Muscle layer of colon (tissue), 2 donors: ENCODE results near the gene NUDT13.
"Not testable (repeated sequence)": the region's sequence is repeated elsewhere in the genome, so short reads cannot be mapped to it uniquely, and the experiment has no call there.

Experiments
- H3K27ac ChIP-seq: one replicate; pipeline ENCODE4 v1.7.0; 2013; ENCODE audit warnings: low read depth, mild to moderate bottlenecking, low read length, moderate library complexity
- H3K27me3 ChIP-seq, 2 donors: one replicate each; pipeline ENCODE4 v1.7.0; 2013; ENCODE audit warnings: low read length in 2 of 2, mild to moderate bottlenecking in 2 of 2; ENCODE audit not compliant: insufficient read depth in 2 of 2, control insufficient read depth in 1 of 2
- H3K36me3 ChIP-seq: one replicate; pipeline ENCODE4 v1.7.0; 2013; ENCODE audit warnings: mild to moderate bottlenecking, low read length; ENCODE audit not compliant: insufficient read depth
- H3K4me1 ChIP-seq: one replicate; pipeline ENCODE4 v1.7.0; 2013; ENCODE audit warnings: mild to moderate bottlenecking, low read length; ENCODE audit not compliant: insufficient read depth
- H3K4me3 ChIP-seq, 2 donors: one replicate each; pipeline ENCODE4 v1.7.0; 2013; ENCODE audit warnings: low read length in 2 of 2, low read depth in 1 of 2, mild to moderate bottlenecking in 1 of 2, moderate library complexity in 1 of 2
- H3K9ac ChIP-seq: one replicate; pipeline ENCODE4 v1.7.0; 2013; ENCODE audit warnings: low read length
- H3K9me3 ChIP-seq: one replicate; pipeline ENCODE4 v1.7.0; 2013; ENCODE audit warnings: mild to moderate bottlenecking, low read length
- donor health status: abdominal sarcoma.
- donor health status: Adenocarcinoma of cecum.

The NUDT13 gene

GRCh38 chr10:73139251-73139650 lies 29.0 kb downstream of the NUDT13 start:
- no peaks in the 10 kb centered on the region for H3K4me1 ChIP-seq
- H3K4me3 ChIP-seq: no peak overlapping the region
- H3K27ac ChIP-seq: no peak overlapping the region
- no peaks in the 10 kb centered on the region for H3K27me3 ChIP-seq
- no peak overlapping the region for H3K9ac ChIP-seq
- H3K36me3 ChIP-seq: peaks cover 55% of the 10 kb centered on the region
- H3K9me3 ChIP-seq: no peaks in the 10 kb centered on the region

DNA sequence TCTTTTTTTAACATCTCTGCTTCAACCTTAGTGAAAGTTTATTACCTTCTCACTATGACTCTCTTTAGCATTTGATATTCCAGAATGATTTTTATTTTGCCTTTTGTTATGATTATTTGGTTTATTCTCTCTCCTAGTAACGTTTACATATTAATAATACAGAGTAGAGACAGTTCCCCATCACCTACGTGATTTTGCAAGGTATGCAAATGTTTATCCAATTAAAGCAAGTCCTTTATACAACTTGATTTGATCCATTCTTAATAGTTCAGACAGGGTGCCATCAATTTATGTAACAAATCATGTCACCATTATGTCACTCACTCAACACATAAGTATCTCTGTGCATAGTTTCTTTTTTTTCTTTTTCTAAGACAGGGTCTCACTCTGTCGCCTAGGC lies 31.3 kb downstream of the NUDT13 start:
- Histone ChIP-seq H3K4me3 (no peak overlapping the region), H3K27me3 (no peaks in the 10 kb centered on the region), H3K9ac (no peak overlapping the region), H3K27ac (no peak overlapping the region), H3K36me3 (peaks cover 44% of the 10 kb centered on the region), H3K4me1 (no peaks in the 10 kb centered on the region), H3K9me3 (no peaks in the 10 kb centered on the region)

- H3K36me3 ChIP-seq: peaks cover 42% of the 10 kb centered on the region
- H3K27ac ChIP-seq, H3K9ac ChIP-seq, H3K4me3 ChIP-seq, H3K4me1 ChIP-seq, H3K9me3 ChIP-seq, H3K27me3 ChIP-seq: not testable (repeated sequence)
These were observed 40.6 kb downstream of the NUDT13 start for GRCh38 chr10:73150633-73151413.

DNA sequence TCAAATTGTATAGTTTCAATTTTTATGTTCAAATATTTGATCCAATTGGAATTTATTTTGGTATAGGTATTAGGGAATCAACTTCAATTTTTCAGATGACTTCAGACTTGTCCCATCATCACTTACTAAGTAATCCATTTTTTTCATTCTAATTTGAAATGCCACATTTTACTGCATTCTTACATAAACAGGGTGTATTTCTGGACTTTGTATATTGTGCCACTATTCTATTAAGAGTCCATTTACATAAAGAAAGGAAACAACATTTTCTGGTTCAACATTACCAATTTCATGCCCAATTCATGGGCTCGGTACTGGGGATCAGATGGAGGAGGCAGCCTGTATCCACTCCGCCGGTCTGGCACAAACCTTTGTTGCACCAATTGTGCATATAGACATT lies 41.8 kb downstream of the NUDT13 start:
- Histone ChIP-seq H3K9me3 (no peaks in the 10 kb centered on the region), H3K9ac (no peak overlapping the region), H3K27me3 (no peaks in the 10 kb centered on the region), H3K4me3 (no peak overlapping the region), H3K4me1 (no peaks in the 10 kb centered on the region), H3K27ac (no peak overlapping the region), H3K36me3 (peaks cover 42% of the 10 kb centered on the region)

DNA sequence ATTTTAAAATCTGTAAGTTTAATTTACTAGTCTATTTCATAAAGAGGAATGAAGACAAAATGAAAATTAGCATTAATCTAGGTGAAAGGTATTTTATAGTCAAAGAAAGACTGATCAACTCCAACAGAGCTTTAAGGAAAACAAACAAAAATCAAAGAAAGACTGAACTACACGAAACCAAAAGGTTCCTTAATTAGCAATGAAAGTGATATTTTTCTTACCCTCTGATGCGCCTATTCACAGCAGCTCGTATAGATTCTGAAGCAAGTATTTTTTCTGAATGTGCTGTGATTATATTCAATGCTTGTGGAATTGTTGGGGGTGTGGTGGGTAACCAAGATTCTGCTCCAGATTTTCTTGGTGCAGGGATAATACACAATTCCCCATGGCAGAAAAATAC lies 45.8 kb downstream of the NUDT13 start:
- no peak overlapping the region for H3K4me3 ChIP-seq
- H3K27me3 ChIP-seq: no peaks in the 10 kb centered on the region
- H3K9me3 ChIP-seq: no peaks in the 10 kb centered on the region
- no peak overlapping the region for H3K9ac ChIP-seq
- H3K27ac ChIP-seq: no peak overlapping the region
- H3K4me1 ChIP-seq: no peaks in the 10 kb centered on the region
- H3K36me3 ChIP-seq: peaks cover 31% of the 10 kb centered on the region

DNA sequence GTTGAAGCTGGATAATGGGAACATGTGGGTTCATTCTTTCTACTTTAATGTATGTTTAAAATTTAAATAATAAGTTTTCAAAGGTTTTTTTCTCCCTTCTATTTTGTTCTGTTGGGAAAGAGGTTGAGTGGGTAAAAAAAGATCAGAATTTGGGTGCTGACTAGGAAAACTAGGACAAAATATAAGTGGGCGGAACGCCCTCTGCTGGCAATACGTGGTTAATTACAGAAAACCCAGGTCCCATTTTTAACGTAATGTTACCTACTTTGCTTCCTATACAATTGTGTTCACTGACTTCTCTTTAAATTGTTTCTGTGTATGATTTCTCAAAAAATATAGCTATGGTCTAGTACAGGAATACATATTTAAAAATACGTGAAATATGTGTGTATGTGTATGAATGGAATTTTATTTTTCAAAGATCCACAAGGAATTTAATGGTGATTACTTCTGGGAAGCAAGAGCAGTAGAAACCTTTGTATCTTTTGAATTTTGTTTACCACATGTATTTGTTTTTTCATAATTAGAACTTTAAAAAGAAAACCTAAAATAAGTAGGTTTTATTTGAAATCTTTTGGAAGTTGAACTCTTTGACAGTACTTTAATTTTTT lies 48.9 kb downstream of the NUDT13 start:
- Histone ChIP-seq H3K4me1 (no peaks in the 10 kb centered on the region), H3K4me3 (no peak overlapping the region), H3K9ac (no peak overlapping the region), H3K36me3 (peaks cover 37% of the 10 kb centered on the region), H3K27ac (no peak overlapping the region), H3K27me3 (no peaks in the 10 kb centered on the region), H3K9me3 (no peaks in the 10 kb centered on the region)

DNA sequence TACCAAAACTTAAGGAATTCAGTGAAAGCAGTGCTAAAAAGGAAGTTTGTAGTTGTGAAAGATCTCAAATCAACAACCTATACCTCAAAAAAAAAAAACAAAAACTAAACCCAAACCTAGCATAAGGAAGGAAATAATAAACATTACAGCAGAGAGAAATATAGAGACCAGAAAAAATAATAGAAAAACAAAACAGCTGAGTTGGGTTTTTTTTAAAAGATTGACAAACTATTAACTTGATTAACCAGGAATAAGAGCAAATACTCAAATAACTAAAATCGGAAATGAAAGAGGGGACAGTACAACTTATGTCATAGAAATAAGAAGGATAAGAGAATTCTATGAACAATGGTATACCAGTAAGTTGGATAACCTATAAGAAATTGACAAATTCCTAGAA lies 50.8 kb downstream of the NUDT13 start:
- Histone ChIP-seq H3K9me3 (no peaks in the 10 kb centered on the region), H3K27ac (no peak overlapping the region), H3K4me1 (peaks cover 4% of the 10 kb centered on the region), H3K36me3 (peaks cover 36% of the 10 kb centered on the region), H3K9ac (no peak overlapping the region), H3K4me3 (no peak overlapping the region), H3K27me3 (no peaks in the 10 kb centered on the region)

- Histone ChIP-seq H3K9ac (no peak overlapping the region), H3K4me1 (peaks cover 10% of the 10 kb centered on the region), H3K36me3 (peaks cover 30% of the 10 kb centered on the region), H3K4me3 (no peak overlapping the region), H3K27me3 (no peaks in the 10 kb centered on the region), H3K27ac (no peak overlapping the region), H3K9me3 (no peaks in the 10 kb centered on the region)
These were observed 51.4 kb downstream of the NUDT13 start for GRCh38 chr10:73161662-73162061.

GRCh38 chr10:73163096-73163495 lies 52.8 kb downstream of the NUDT13 start:
- peaks cover 27% of the 10 kb centered on the region for H3K36me3 ChIP-seq
- H3K27ac ChIP-seq: no peak overlapping the region

GRCh38 chr10:73166972-73167371 lies 56.7 kb downstream of the NUDT13 start:
- peak overlapping the region; percentile 82 to 93 for H3K4me3 ChIP-seq

More at GRCh38 chr10:73163096-73163495, 52.8 kb downstream of the NUDT13 start:
- Histone ChIP-seq H3K9me3 (no peaks in the 10 kb centered on the region), H3K4me3 (no peak overlapping the region), H3K27me3 (no peaks in the 10 kb centered on the region), H3K9ac (no peak overlapping the region), H3K4me1 (peaks cover 18% of the 10 kb centered on the region)

GRCh38 chr10:73167458-73167782 lies 57.2 kb downstream of the NUDT13 start:
- H3K9ac ChIP-seq: peak overlapping the region; percentile 91
- H3K4me3 ChIP-seq: peak overlapping the region; percentile 82 to 93
- H3K9me3 ChIP-seq: no peaks in the 10 kb centered on the region
- peaks cover 24% of the 10 kb centered on the region for H3K4me1 ChIP-seq
- H3K27ac ChIP-seq: peak overlapping the region; percentile 75
- H3K36me3 ChIP-seq: peaks cover 12% of the 10 kb centered on the region
- no peaks in the 10 kb centered on the region for H3K27me3 ChIP-seq

More at GRCh38 chr10:73166972-73167371, 56.7 kb downstream of the NUDT13 start:
- no peaks in the 10 kb centered on the region for H3K27me3 ChIP-seq
- H3K9me3 ChIP-seq: no peaks in the 10 kb centered on the region
- peak overlapping the region; percentile 91 for H3K9ac ChIP-seq
- H3K36me3 ChIP-seq: peaks cover 16% of the 10 kb centered on the region
- peak overlapping the region; percentile 75 for H3K27ac ChIP-seq
- peaks cover 24% of the 10 kb centered on the region for H3K4me1 ChIP-seq
